PFSK-1 (cell line): ENCODE measurements around the gene ANO3.

ENCODE experiments used
- FOXP2 ChIP-seq: optimal IDR thresholded peaks from 2 replicates; pipeline ENCODE3; 2011; ENCODE audit warnings: borderline replicate concordance, control low read depth, inconsistent platforms; ENCODE audit not compliant: insufficient read depth; ENCODE audit errors: extremely low read length, extremely low read depth
- POLR2AphosphoS5 ChIP-seq: IDR thresholded peaks from 2 replicates; pipeline ENCODE4 v1.6.1; 2012; ENCODE audit warnings: low read depth, mild to moderate bottlenecking, control low read depth, low read length, moderate library complexity
- SIN3A ChIP-seq: IDR thresholded peaks from 2 replicates; pipeline ENCODE4 v1.6.1; 2012; ENCODE audit warnings: mild to moderate bottlenecking, low read length, moderate library complexity, borderline replicate concordance; ENCODE audit not compliant: insufficient read depth
- TAF1 ChIP-seq: IDR thresholded peaks from 2 replicates; pipeline ENCODE4 v1.6.1; 2012; ENCODE audit warnings: low read length, control low read depth, borderline replicate concordance; ENCODE audit not compliant: insufficient read depth
- TF ChIP-seq, protein P1 (sequence below), 2 experiments: IDR thresholded peaks; 2 replicates each; pipeline versions ENCODE4 v1.6.1 to v1.8.0; 2011 to 2012; ENCODE audit warnings: low read depth in 2 of 2, low read length in 2 of 2, control low read depth in 1 of 2, inconsistent platforms in 1 of 2, mild to moderate bottlenecking in 1 of 2, moderate library complexity in 1 of 2; ENCODE audit not compliant: insufficient read depth in 1 of 2

DNA sequence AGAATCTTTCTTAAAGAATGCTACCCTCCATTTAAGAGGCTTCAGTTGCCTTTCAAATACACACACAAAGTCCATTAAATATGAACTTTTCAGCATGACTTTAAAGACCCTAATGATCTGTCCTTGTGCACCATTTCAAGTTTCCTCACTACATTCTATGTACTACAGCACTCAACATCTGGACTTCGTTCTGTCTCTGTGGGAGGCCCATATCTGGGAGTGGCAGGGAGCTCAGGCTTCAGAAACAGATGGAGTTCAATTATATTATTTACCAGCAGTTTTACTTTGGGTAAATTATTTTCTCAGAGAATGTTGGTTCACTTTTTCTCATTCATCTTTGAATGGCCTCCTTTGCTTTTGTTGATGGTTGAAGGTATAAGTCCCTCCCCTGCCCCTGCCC lies 67.4 kb downstream of the ANO3 start:
- TF ChIP-seq, protein P1, sequence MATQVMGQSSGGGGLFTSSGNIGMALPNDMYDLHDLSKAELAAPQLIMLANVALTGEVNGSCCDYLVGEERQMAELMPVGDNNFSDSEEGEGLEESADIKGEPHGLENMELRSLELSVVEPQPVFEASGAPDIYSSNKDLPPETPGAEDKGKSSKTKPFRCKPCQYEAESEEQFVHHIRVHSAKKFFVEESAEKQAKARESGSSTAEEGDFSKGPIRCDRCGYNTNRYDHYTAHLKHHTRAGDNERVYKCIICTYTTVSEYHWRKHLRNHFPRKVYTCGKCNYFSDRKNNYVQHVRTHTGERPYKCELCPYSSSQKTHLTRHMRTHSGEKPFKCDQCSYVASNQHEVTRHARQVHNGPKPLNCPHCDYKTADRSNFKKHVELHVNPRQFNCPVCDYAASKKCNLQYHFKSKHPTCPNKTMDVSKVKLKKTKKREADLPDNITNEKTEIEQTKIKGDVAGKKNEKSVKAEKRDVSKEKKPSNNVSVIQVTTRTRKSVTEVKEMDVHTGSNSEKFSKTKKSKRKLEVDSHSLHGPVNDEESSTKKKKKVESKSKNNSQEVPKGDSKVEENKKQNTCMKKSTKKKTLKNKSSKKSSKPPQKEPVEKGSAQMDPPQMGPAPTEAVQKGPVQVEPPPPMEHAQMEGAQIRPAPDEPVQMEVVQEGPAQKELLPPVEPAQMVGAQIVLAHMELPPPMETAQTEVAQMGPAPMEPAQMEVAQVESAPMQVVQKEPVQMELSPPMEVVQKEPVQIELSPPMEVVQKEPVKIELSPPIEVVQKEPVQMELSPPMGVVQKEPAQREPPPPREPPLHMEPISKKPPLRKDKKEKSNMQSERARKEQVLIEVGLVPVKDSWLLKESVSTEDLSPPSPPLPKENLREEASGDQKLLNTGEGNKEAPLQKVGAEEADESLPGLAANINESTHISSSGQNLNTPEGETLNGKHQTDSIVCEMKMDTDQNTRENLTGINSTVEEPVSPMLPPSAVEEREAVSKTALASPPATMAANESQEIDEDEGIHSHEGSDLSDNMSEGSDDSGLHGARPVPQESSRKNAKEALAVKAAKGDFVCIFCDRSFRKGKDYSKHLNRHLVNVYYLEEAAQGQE (IDR thresholded peaks at IDR 0.05; ENCODE audit: insufficient read depth in 1 of 2, low read depth in 2 of 2, low read length in 2 of 2): no peak
- TF ChIP-seq SIN3A (no peak), POLR2AphosphoS5 (no peak), TAF1 (no peak), FOXP2 (no peak)
